Measurements from ENCODE around the gene GALNT18. TPM values are rescaled to one million over a fixed set of nuclear protein-coding genes. Genes with fewer than 3 reads are reported as not detected.

GALNT18 gene
- total RNA-seq, 1 experiment from 2014 or later: 1.7 TPM

DNA sequence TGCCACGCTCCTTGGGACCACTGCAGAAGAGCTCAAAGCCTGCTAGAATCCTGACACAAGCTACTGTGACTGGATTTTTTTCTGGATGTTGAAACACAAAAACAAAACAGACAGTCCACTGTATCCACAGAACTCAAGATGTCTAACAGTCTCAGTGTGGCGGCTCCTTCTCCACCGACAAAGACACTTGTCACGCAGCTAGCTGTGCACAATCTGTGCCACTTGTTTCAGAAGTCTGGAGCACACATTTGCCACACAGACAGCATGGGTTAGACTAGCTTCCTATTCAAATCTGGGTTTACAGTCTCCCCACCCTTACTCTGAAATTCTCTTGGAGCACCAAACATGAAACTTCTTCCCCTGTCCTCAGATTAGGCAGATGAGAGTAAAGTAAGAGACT, 99.2 kb downstream of the GALNT18 start:
- peaks cover 12 to 15% of the 10 kb centered on the region in 2 experiments for H3K4me1 Mint-ChIP-seq
- H3K27ac Mint-ChIP-seq: no peak overlapping the region
- no peak for DNase-seq
- Histone ChIP-seq H3K27ac (ENCODE audit: insufficient read length, low read depth, low read length) (no peak overlapping the region), H4K20me1 (ENCODE audit: control insufficient read depth, insufficient read depth, insufficient read length) (no peaks in the 10 kb centered on the region), H2BK12ac (ENCODE audit: insufficient read length, low read depth, low read length) (no peak overlapping the region), H2AK5ac (ENCODE audit: insufficient read length, low read length) (no peak overlapping the region), H2AFZ (ENCODE audit: low read length) (no peak overlapping the region), H3K18ac (ENCODE audit: insufficient read length, low read depth, low read length) (no peak overlapping the region), H4K5ac (ENCODE audit: insufficient read length, low read depth, low read length) (no peak overlapping the region), H3K23me2 (ENCODE audit: insufficient read length, low read depth, low read length, poor library complexity, severe bottlenecking) (no peaks in the 10 kb centered on the region), H2BK20ac (ENCODE audit: low read depth, low read length, poor library complexity, severe bottlenecking) (no peak overlapping the region), H3K23ac (ENCODE audit: insufficient read length, low read depth, low read length) (no peak overlapping the region), H2BK15ac (ENCODE audit: low read depth, low read length) (no peak overlapping the region), H4K8ac (replicated peaks; ENCODE audit: insufficient read length, low read depth, low read length) (no peak overlapping the region), H2BK120ac (ENCODE audit: low read depth, low read length, poor library complexity, severe bottlenecking) (no peak overlapping the region), H4K91ac (ENCODE audit: insufficient read length, low read depth, low read length) (no peak overlapping the region), H3K79me1 (ENCODE audit: insufficient read depth, low read depth, low read length, poor library complexity, severe bottlenecking) (no peaks in the 10 kb centered on the region), H3K14ac (ENCODE audit: insufficient read depth, low read length) (no peak overlapping the region), H3K9ac (ENCODE audit: extremely low read depth, insufficient read length, low read length) (no peak overlapping the region), H3K9me3 (ENCODE audit: control insufficient read depth, low read depth, low read length) (no peaks in the 10 kb centered on the region), H3K27me3 (ENCODE audit: insufficient read depth, low read length) (no peaks in the 10 kb centered on the region), H3K4ac (ENCODE audit: low read depth, low read length) (no peak overlapping the region), H3T11ph (ENCODE audit: low read length) (no peak overlapping the region), H3K79me2 (ENCODE audit: insufficient read depth, low read length) (no peaks in the 10 kb centered on the region), H2BK5ac (ENCODE audit: insufficient read length, low read length) (no peak overlapping the region), H3K4me2 (ENCODE audit: insufficient read depth, insufficient read length, low read length) (no peak overlapping the region), H3K56ac (ENCODE audit: insufficient read length, low read depth, low read length) (no peak overlapping the region), H3K4me1 (ENCODE audit: insufficient read depth, low read length) (no peaks in the 10 kb centered on the region)
- no peaks in the 10 kb centered on the region for H3K36me3 Mint-ChIP-seq (ENCODE audit: insufficient read depth in 1 of 3, low read depth in 3 of 3)
- peaks cover 4% of the 10 kb centered on the region for H3K27me3 Mint-ChIP-seq (ENCODE audit: low read depth)
- TF ChIP-seq, protein P1, sequence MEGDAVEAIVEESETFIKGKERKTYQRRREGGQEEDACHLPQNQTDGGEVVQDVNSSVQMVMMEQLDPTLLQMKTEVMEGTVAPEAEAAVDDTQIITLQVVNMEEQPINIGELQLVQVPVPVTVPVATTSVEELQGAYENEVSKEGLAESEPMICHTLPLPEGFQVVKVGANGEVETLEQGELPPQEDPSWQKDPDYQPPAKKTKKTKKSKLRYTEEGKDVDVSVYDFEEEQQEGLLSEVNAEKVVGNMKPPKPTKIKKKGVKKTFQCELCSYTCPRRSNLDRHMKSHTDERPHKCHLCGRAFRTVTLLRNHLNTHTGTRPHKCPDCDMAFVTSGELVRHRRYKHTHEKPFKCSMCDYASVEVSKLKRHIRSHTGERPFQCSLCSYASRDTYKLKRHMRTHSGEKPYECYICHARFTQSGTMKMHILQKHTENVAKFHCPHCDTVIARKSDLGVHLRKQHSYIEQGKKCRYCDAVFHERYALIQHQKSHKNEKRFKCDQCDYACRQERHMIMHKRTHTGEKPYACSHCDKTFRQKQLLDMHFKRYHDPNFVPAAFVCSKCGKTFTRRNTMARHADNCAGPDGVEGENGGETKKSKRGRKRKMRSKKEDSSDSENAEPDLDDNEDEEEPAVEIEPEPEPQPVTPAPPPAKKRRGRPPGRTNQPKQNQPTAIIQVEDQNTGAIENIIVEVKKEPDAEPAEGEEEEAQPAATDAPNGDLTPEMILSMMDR (conservative IDR thresholded peaks at IDR 0.05): no peak
- no peak overlapping the region for H3K4me3 Mint-ChIP-seq
- no CpG with 5 or more reads among the region's 4 CpGs for WGBS (ENCODE audit: extremely low coverage, insufficient read length, low lambda C conversion rate)
- H3K9me3 Mint-ChIP-seq: no peaks in the 10 kb centered on the region; a peak in 1 of 5 replicates
